Measurements from ENCODE around the gene HARS1. TPM values are rescaled to one million over a fixed set of nuclear protein-coding genes. Genes with fewer than 3 reads are reported as not detected.
A peak's percentile ranks its signal among the peaks of the same experiment; 100 is the strongest.
"Not testable (repeated sequence)": the region's sequence is repeated elsewhere in the genome, so short reads cannot be mapped to it uniquely, and the experiment has no call there.

HARS1 gene
- total and polyA plus RNA-seq, 4 experiments from 2014 or later, result 60.7 to 72.9 (median 67.1) TPM

- peak overlapping the region; percentile 63 to 92 for H3K4me3 ChIP-seq (ENCODE audit: low read length in 2 of 2)
- H3K9me3 ChIP-seq (ENCODE audit: control insufficient read depth in 1 of 2, low read length in 2 of 2), result no peaks in the 10 kb centered on the region
- H3K4me1 ChIP-seq (ENCODE audit: insufficient read depth, low read length), result peaks cover 40% of the 10 kb centered on the region
- H3K9me3 Mint-ChIP-seq, result peaks cover 0 to 4% (median 0%) of the 10 kb centered on the region in 8 donors
- no peaks in the 10 kb centered on the region for H3K27me3 Mint-ChIP-seq
- H3K27ac ChIP-seq (ENCODE audit: low read depth, low read length), result peak overlapping the region; percentile 92
- peaks cover 27 to 70% (median 48%) of the 10 kb centered on the region in 4 donors for H3K4me1 Mint-ChIP-seq
- H3K27ac Mint-ChIP-seq, result peak overlapping the region; percentile 91 to 100 (median 100)
- CTCF ChIA-PET (ENCODE audit: partially characterized antibody), result interaction anchor here (1.0 to 2.8 kb wide), 15 partner anchors 9 to 295 kb away, joined by 3 to 22 read pairs (median 5); partner anchors contain the start of genes CD14, EIF4EBP3, HARS1 and HARS2
- peaks cover 37% of the 10 kb centered on the region for H3K36me3 ChIP-seq (ENCODE audit: insufficient read depth, low read length)
- peak overlapping the region; percentile 97 to 100 (median 100) for H3K4me3 Mint-ChIP-seq
- intact Hi-C loops (cut with micrococcal nuclease), result loop anchor here (1.0 to 2.0 kb wide), 9 partner anchors 8 to 246 kb away; partner anchors contain the start of genes ANKHD1, APBB3, CD14 and EIF4EBP3
- no peak for DNase-seq
- peaks cover 20 to 69% of the 10 kb centered on the region in 2 donors for H3K36me3 Mint-ChIP-seq
- POLR2A ChIA-PET (ENCODE audit: partially characterized antibody), result interaction anchor here (0.9 to 5.0 kb wide), 26 partner anchors 9 to 674 kb away, joined by 4 to 74 read pairs (median 8); partner anchors contain the start of genes ANKHD1, APBB3, CD14 and EIF4EBP3
- H3K27me3 ChIP-seq (ENCODE audit: insufficient read depth, low read length), result no peaks in the 10 kb centered on the region
Observed at GRCh38 chr5:140647042-140647419, 44.1 kb downstream of the HARS1 start.

GRCh38 chr5:140642718-140643117, 48.5 kb downstream of the HARS1 start:
- H3K4me1 Mint-ChIP-seq, result peaks cover 33 to 75% (median 55%) of the 10 kb centered on the region in 4 donors
- H3K4me3 Mint-ChIP-seq, result peak overlapping the region in 1 of 8 donors; percentile 21
- Histone ChIP-seq H3K36me3 (ENCODE audit: insufficient read depth, low read length) (peaks cover 19% of the 10 kb centered on the region), H3K4me1 (ENCODE audit: insufficient read depth, low read length) (peaks cover 39% of the 10 kb centered on the region), H3K4me3 (ENCODE audit: low read length in 2 of 2) (no peak overlapping the region), H3K9me3 (ENCODE audit: control insufficient read depth in 1 of 2, low read length in 2 of 2) (no peaks in the 10 kb centered on the region), H3K27ac (ENCODE audit: low read depth, low read length) (no peak overlapping the region), H3K27me3 (ENCODE audit: insufficient read depth, low read length) (no peaks in the 10 kb centered on the region)
- ChIA-PET CTCF (ENCODE audit: partially characterized antibody) (interaction anchor here (0.8 to 2.0 kb wide), 3 partner anchors 10 to 67 kb away, joined by 3 to 4 read pairs (median 3); partner anchors contain the start of gene CD14), POLR2A (ENCODE audit: partially characterized antibody) (interaction anchor here (0.8 to 1.8 kb wide), 10 partner anchors 10 to 241 kb away, joined by 3 to 7 read pairs (median 4); partner anchors contain the start of genes ANKHD1, CD14, SRA1 and WDR55)
- H3K27ac Mint-ChIP-seq, result peak overlapping the region in 2 of 7 donors; percentile 25 to 32
- intact Hi-C loops (cut with micrococcal nuclease), result no loop called here
- H3K27me3 Mint-ChIP-seq, result no peaks in the 10 kb centered on the region
- H3K36me3 Mint-ChIP-seq, result peaks cover 0 to 46% of the 10 kb centered on the region in 2 donors
- H3K9me3 Mint-ChIP-seq, result peaks cover 0 to 3% (median 0%) of the 10 kb centered on the region in 8 donors
- DNase-seq, result no peak

- Histone ChIP-seq H3K36me3 (ENCODE audit: insufficient read depth, low read length) (peaks cover 19% of the 10 kb centered on the region), H3K27me3 (ENCODE audit: insufficient read depth, low read length) (no peaks in the 10 kb centered on the region), H3K4me1 (ENCODE audit: insufficient read depth, low read length) (peaks cover 35% of the 10 kb centered on the region), H3K27ac (ENCODE audit: low read depth, low read length) (no peak overlapping the region), H3K9me3 (ENCODE audit: control insufficient read depth in 1 of 2, low read length in 2 of 2) (no peaks in the 10 kb centered on the region), H3K4me3 (ENCODE audit: low read length in 2 of 2) (no peak overlapping the region)
- Mint-ChIP-seq H3K4me3 (peak overlapping the region in 1 of 8 donors; percentile 26), H3K27ac (peak overlapping the region in 4 of 7 donors; percentile 2 to 73 (median 38)), H3K27me3 (no peaks in the 10 kb centered on the region), H3K36me3 (peaks cover 0 to 41% of the 10 kb centered on the region in 2 donors), H3K9me3 (no peaks in the 10 kb centered on the region), H3K4me1 (peaks cover 28 to 65% (median 48%) of the 10 kb centered on the region in 4 donors)
- intact Hi-C loops (cut with micrococcal nuclease), result no loop called here
- DNase-seq, result no peak
- ChIA-PET POLR2A (ENCODE audit: partially characterized antibody) (interaction anchor here (1.3 to 1.8 kb wide), 5 partner anchors 9 to 239 kb away, joined by 3 to 7 read pairs (median 5); partner anchors contain the start of genes CD14 and WDR55), CTCF (ENCODE audit: partially characterized antibody) (interaction anchor here (2.0 kb wide), 1 partner anchor 62 kb away, joined by 4 read pairs; no protein-coding TSS in a partner anchor)
Observed at GRCh38 chr5:140641716-140642115, 49.5 kb downstream of the HARS1 start.

GRCh38 chr5:140639148-140639981, 51.8 kb downstream of the HARS1 start, which contains the start of gene TMCO6:
TSS of gene TMCO6 (plus strand) at chr5:140639451. CDS start at chr5:140639528, 77 bp downstream.
- DNase-seq, result peak; percentile 92 to 95 (median 95)
- H3K4me1 ChIP-seq (ENCODE audit: insufficient read depth, low read length), result peaks cover 22% of the 10 kb centered on the region
- POLR2A ChIA-PET (ENCODE audit: partially characterized antibody), result interaction anchor here (0.5 to 3.4 kb wide), 16 partner anchors 8 to 238 kb away, joined by 3 to 55 read pairs (median 6); partner anchors contain the start of genes ANKHD1, APBB3, EIF4EBP3 and HARS1
- H3K4me3 Mint-ChIP-seq, result peak within 1 kb of the TSS; percentile 90 to 98 (median 93)
- peak within 1 kb of the TSS; percentile 90 to 99 (median 96) for H3K27ac Mint-ChIP-seq
- peak within 1 kb of the TSS; percentile 71 to 84 for H3K4me3 ChIP-seq (ENCODE audit: low read length in 2 of 2)
- H3K27me3 Mint-ChIP-seq, result no peaks in the 10 kb centered on the region
- no peaks in the 10 kb centered on the region for H3K27me3 ChIP-seq (ENCODE audit: insufficient read depth, low read length)
- H3K4me1 Mint-ChIP-seq, result peaks cover 21 to 50% (median 34%) of the 10 kb centered on the region in 4 donors
- H3K9me3 ChIP-seq (ENCODE audit: control insufficient read depth in 1 of 2, low read length in 2 of 2), result no peaks in the 10 kb centered on the region
- H3K27ac ChIP-seq (ENCODE audit: low read depth, low read length), result peak within 1 kb of the TSS; percentile 69
- no peaks in the 10 kb centered on the region for H3K9me3 Mint-ChIP-seq
- H3K36me3 Mint-ChIP-seq, result peaks cover 0 to 25% of the 10 kb centered on the region in 2 donors
- intact Hi-C loops (cut with micrococcal nuclease), result loop anchor here (1.0 to 5.0 kb wide), 9 partner anchors 8 to 792 kb away; partner anchors contain the start of genes ANKHD1, APBB3, EIF4EBP3 and IK
- CTCF ChIA-PET (ENCODE audit: partially characterized antibody), result interaction anchor here (0.6 to 3.3 kb wide), 12 partner anchors 8 to 273 kb away, joined by 3 to 18 read pairs (median 4); partner anchors contain the start of genes EIF4EBP3, IK and NDUFA2
- H3K36me3 ChIP-seq (ENCODE audit: insufficient read depth, low read length), result peaks cover 12% of the 10 kb centered on the region

GRCh38 chr5:140638898-140639147, 52.3 kb downstream of the HARS1 start:
- H3K27ac Mint-ChIP-seq, result peak overlapping the region; percentile 90 to 99 (median 96)
- ChIA-PET CTCF (ENCODE audit: partially characterized antibody) (interaction anchor here (0.6 to 3.3 kb wide), 12 partner anchors 8 to 273 kb away, joined by 3 to 18 read pairs (median 4); partner anchors contain the start of genes APBB3, EIF4EBP3, IK and NDUFA2), POLR2A (ENCODE audit: partially characterized antibody) (interaction anchor here (0.5 to 3.4 kb wide), 13 partner anchors 8 to 238 kb away, joined by 3 to 55 read pairs (median 8); partner anchors contain the start of genes ANKHD1, APBB3, EIF4EBP3 and HARS1)
- not testable (repeated sequence) for DNase-seq; H3K9me3 Mint-ChIP-seq; H3K36me3 ChIP-seq (ENCODE audit: insufficient read depth, low read length); H3K27me3 ChIP-seq (ENCODE audit: insufficient read depth, low read length); H3K27me3 Mint-ChIP-seq; H3K9me3 ChIP-seq (ENCODE audit: control insufficient read depth in 1 of 2, low read length in 2 of 2)
- Histone ChIP-seq H3K4me3 (ENCODE audit: low read length in 2 of 2) (peak overlapping the region; percentile 71 to 84), H3K27ac (ENCODE audit: low read depth, low read length) (peak overlapping the region; percentile 69), H3K4me1 (ENCODE audit: insufficient read depth, low read length) (peaks cover 22% of the 10 kb centered on the region)
- H3K4me3 Mint-ChIP-seq, result peak overlapping the region; percentile 90 to 98 (median 93)
- peaks cover 0 to 20% of the 10 kb centered on the region in 2 donors for H3K36me3 Mint-ChIP-seq
- intact Hi-C loops (cut with micrococcal nuclease), result loop anchor here (1.0 to 5.0 kb wide), 9 partner anchors 8 to 792 kb away; partner anchors contain the start of genes ANKHD1, APBB3, EIF4EBP3 and IK
- H3K4me1 Mint-ChIP-seq, result peaks cover 21 to 55% (median 35%) of the 10 kb centered on the region in 4 donors

GRCh38 chr5:140637371-140638100, 53.6 kb downstream of the HARS1 start:
- Histone ChIP-seq H3K27ac (ENCODE audit: low read depth, low read length) (no peak overlapping the region), H3K4me1 (ENCODE audit: insufficient read depth, low read length) (peaks cover 30% of the 10 kb centered on the region), H3K36me3 (ENCODE audit: insufficient read depth, low read length) (peaks cover 6% of the 10 kb centered on the region), H3K9me3 (ENCODE audit: control insufficient read depth in 1 of 2, low read length in 2 of 2) (no peaks in the 10 kb centered on the region), H3K27me3 (ENCODE audit: insufficient read depth, low read length) (no peaks in the 10 kb centered on the region), H3K4me3 (ENCODE audit: low read length in 2 of 2) (no peak overlapping the region)
- Mint-ChIP-seq H3K27me3 (no peaks in the 10 kb centered on the region), H3K36me3 (peaks cover 0 to 11% of the 10 kb centered on the region in 2 donors), H3K4me3 (peak overlapping the region in 2 of 8 donors; percentile 9 to 15), H3K4me1 (peaks cover 26 to 59% (median 41%) of the 10 kb centered on the region in 4 donors), H3K27ac (peak overlapping the region in 5 of 7 donors; percentile 18 to 96 (median 88)), H3K9me3 (peaks cover 0 to 1% (median 0%) of the 10 kb centered on the region in 8 donors)
- ChIA-PET CTCF (ENCODE audit: partially characterized antibody) (interaction anchor here (1.3 to 3.3 kb wide), 4 partner anchors 10 to 76 kb away, joined by 3 to 17 read pairs (median 4); partner anchors contain the start of genes APBB3, IK and NDUFA2), POLR2A (ENCODE audit: partially characterized antibody) (interaction anchor here (1.1 to 3.4 kb wide), 2 partner anchors 10 to 80 kb away, joined by 3 to 55 read pairs; partner anchors contain the start of genes IK, NDUFA2 and SRA1)
- no peak for DNase-seq
- intact Hi-C loops (cut with micrococcal nuclease), result loop anchor here (2.0 to 5.0 kb wide), 4 partner anchors 27 to 790 kb away; partner anchors contain the start of genes SRA1 and WDR55
